ENCODE results near the gene PDLIM3.

- TF ChIP-seq POLR2A (IDR thresholded peaks at IDR 0.05) = no peak
- TF ChIP-seq, protein P1, sequence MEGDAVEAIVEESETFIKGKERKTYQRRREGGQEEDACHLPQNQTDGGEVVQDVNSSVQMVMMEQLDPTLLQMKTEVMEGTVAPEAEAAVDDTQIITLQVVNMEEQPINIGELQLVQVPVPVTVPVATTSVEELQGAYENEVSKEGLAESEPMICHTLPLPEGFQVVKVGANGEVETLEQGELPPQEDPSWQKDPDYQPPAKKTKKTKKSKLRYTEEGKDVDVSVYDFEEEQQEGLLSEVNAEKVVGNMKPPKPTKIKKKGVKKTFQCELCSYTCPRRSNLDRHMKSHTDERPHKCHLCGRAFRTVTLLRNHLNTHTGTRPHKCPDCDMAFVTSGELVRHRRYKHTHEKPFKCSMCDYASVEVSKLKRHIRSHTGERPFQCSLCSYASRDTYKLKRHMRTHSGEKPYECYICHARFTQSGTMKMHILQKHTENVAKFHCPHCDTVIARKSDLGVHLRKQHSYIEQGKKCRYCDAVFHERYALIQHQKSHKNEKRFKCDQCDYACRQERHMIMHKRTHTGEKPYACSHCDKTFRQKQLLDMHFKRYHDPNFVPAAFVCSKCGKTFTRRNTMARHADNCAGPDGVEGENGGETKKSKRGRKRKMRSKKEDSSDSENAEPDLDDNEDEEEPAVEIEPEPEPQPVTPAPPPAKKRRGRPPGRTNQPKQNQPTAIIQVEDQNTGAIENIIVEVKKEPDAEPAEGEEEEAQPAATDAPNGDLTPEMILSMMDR (IDR thresholded peaks at IDR 0.05) = no peak
Measured at GRCh38 chr4:185554365-185555126, 19.2 kb upstream of the PDLIM3 start.

Measured in uterus (tissue), 2 donors.